GM12891 (cell line): ENCODE measurements around the gene SNX2.
"Not testable (repeated sequence)": the region's sequence is repeated elsewhere in the genome, so short reads cannot be mapped to it uniquely, and the experiment has no call there.

ENCODE experiments used
- POLR2A ChIP-seq: IDR thresholded peaks from 2 replicates; pipeline ENCODE4 v1.6.1; 2011; ENCODE audit warnings: low read depth, low read length, control low read depth
- POLR2AphosphoS5 ChIP-seq: IDR thresholded peaks from 2 replicates; pipeline ENCODE4 v1.6.1; 2011; ENCODE audit warnings: low read depth, low read length, control low read depth
- POU2F2 ChIP-seq: IDR thresholded peaks from 2 replicates; pipeline ENCODE4 v1.6.1; 2011; ENCODE audit warnings: low read depth, mild to moderate bottlenecking, control low read depth, low read length, moderate library complexity
- SPI1 ChIP-seq: IDR thresholded peaks from 2 replicates; pipeline ENCODE4 v1.6.1; 2011; ENCODE audit warnings: low read depth, low read length, control low read depth

DNA sequence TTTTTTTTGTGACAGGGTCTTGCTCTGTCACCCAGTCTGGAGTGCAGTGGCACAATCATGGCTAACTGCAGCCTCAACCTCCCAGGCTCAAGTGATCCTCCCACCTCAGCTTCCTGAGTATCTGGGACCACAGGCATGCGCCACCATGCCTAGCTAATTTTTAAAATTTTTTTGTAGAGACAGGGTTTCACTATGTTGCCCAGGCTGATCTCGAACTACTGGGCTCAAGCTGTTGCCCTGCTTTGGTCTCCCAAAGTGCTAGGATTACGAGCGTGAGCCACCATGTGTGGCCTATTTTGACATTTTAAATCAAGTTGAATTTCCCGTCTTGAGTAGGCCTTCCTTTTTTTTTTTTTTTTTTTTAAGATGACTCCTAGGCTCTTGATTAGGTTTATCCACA lies 13.0 kb upstream of the SNX2 start:
- TF ChIP-seq POLR2AphosphoS5, POLR2A, SPI1, POU2F2: not testable (repeated sequence)
